GM18861 (cell line): ENCODE results near the gene PLXNA1.
A peak's percentile ranks its signal among the peaks of the same experiment; 100 is the strongest.

Experiments used
- ATAC-seq: cut with Tn5 transposase; IDR thresholded peaks from one replicate; pipeline ENCODE4 v1.9.1; 2021; ENCODE audit not compliant: unreplicated experiment

PLXNA1 gene

DNA sequence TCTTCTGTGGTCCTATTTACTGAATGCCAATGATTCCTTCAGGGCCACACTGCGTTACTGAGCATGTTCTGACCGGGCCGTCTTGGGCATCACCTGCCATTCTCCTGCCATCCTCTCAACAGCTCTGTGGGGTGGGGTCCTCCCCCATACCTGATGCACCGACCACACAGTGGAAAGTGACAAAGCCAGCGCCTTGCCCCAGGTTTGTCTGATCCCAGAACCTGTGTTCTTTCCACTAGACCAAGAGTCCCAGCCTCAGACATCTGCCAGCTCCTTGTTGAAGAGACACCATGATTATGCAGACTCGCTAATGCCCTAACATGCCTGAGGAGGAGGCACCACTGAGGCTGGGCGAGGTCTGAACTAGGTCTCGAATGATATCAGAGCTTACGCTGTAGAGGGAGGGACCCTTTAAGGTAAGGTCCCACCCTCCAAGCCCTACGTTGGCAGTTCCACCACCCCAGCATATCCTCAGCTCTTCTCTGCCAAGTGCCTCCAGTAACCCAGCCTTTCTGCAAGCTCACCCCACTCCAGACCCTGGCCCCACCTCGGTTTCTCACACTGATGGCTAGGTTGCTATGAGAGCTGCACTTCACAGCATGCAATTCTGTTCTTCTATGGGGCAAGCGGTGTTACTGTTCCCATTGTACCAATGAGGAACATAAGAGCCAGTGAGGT is 29.8 kb upstream of the PLXNA1 start:
- no peak for ATAC-seq

DNA sequence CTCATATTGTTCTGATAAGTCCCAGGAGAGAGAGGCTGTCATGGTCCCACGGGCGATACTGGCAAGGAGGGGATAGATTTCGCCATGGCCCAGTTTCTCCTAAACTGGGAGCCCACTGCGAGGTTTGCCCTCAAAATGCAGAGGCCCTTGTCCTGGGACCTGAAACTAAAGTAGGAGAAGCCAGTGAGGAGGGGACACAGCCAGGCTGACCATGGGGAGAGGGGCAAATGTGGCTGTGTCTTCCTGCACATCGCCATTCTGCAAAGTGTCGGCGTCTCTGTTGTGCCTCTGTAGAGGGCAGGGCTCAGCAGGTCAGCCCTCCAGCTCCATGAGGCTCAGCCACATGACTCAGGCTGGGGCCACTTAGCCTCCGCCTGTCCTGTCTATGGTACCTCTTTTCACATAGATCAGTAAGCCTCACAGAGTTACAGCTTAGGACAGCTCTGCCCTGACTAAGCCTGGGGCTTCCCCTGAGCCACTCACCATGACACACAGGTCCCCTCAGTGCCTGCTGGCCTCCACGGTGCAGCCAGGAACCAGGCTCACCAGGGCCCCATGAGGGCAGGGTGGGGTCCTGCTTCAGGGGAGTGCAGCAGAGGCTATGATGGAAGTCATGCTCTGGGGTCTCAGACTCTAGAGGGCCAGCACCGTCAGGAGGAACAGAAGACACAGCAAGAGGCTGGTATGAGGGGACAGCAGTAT is 28.6 kb upstream of the PLXNA1 start:
- peak; percentile 74 for ATAC-seq

DNA sequence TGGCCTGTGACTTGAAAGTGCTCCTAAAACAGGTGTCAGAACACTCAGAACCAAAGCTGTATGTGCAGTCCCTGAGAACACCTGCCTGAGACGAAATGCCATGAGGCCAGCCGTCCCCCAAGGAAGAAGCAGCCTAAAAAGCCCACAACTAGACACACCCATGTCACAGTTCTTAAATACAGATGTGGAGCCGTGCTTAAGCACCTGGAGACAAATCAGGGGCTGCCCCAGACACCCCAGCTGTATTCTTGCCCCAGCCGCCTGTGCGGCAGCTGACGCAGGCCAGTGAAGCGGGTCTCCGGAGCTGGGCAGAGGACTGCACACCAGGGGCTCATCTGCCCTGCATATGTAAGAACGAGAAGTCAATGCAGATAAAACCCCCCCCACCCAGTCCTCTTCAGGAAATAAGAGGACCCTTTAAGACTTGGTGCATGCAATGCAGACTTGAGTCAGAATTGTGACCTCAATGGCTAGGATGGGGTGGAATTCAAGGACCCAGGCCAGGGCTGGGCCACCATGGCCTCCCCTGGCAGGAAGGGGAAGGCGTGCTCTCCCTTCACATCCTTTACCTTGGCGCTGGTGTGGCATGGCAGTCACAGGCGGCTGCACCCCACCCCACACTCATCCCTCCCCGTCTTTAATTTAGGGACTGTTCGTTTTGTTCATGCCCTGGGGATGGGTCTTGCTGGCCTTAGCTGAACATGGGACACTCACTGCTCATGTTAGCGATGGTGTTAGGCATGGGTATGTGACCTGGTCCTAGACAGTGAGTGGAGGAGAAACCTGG is 27.7 kb upstream of the PLXNA1 start:
- ATAC-seq = peak; percentile 75

GRCh38 chr3:126956361-126956760 is 26.6 kb upstream of the PLXNA1 start:
- ATAC-seq = no peak

DNA sequence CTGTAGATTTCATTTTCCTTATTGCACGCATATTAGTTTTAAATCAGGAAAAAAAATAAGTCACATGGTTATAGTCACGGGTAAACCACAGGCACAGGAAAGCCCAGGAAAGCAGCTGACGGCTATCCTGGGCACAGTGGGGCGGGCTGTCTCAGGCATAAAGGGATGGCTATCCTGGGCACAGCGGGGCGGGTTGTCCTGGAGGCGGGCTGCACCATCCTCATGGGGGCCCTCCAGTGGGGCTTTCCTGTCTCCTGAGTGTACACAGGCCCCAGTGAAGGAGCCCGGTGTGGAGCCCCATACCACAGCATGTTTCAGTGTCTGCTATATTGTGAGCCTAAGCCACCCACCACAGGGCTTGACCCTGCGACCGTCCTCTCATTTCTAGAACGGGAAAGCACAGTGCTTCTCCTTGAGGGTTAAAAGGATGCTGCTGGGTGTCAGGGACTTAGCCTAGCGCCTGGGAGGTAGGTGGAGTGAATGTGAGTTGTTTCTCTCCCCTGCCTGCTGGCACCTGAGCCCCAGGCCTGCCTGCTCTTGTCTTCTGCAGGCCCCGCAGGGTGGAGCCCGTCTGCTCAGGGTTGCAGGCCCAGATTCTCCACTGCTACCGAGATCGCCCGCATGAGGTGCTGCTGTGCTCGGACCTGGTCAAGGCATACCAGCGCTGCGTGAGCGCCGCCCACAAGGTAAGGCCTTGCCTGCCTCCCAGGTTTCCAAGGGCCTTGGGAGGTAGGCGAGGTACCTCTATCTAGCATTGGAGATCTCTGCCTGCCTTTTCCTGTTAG is 25.9 kb upstream of the PLXNA1 start:
- no peak for ATAC-seq

- ATAC-seq = no peak
Observed at GRCh38 chr3:126957776-126958637, 24.9 kb upstream of the PLXNA1 start.

- ATAC-seq = no peak
Observed at GRCh38 chr3:126958638-126959085, 24.3 kb upstream of the PLXNA1 start.

GRCh38 chr3:126959136-126959920 is 23.6 kb upstream of the PLXNA1 start:
- no peak for ATAC-seq

- no peak for ATAC-seq
Observed at GRCh38 chr3:126959921-126960603, 22.9 kb upstream of the PLXNA1 start.

DNA sequence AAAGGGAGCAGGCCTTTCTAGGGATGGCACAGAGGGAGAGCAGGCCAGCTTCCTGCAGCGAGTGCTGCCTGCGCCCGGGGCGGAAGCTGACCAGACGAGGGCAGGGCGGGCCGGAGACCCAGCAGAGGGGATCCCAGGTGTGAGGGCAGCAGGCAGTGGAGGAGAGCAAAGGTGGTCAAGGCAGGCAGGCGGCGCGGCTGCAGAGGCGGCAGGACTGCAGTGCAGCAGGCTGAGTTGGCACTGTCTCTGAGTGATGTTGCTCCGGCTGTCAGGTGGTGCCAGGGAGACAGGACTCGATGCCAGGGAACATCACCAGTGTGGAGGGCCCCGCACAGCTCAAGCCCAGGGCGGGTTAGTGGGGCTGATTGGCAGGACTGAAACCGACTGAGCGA is 22.3 kb upstream of the PLXNA1 start:
- no peak for ATAC-seq

- ATAC-seq = peak; percentile 75
Observed at GRCh38 chr3:126961191-126961790, 21.6 kb upstream of the PLXNA1 start.

DNA sequence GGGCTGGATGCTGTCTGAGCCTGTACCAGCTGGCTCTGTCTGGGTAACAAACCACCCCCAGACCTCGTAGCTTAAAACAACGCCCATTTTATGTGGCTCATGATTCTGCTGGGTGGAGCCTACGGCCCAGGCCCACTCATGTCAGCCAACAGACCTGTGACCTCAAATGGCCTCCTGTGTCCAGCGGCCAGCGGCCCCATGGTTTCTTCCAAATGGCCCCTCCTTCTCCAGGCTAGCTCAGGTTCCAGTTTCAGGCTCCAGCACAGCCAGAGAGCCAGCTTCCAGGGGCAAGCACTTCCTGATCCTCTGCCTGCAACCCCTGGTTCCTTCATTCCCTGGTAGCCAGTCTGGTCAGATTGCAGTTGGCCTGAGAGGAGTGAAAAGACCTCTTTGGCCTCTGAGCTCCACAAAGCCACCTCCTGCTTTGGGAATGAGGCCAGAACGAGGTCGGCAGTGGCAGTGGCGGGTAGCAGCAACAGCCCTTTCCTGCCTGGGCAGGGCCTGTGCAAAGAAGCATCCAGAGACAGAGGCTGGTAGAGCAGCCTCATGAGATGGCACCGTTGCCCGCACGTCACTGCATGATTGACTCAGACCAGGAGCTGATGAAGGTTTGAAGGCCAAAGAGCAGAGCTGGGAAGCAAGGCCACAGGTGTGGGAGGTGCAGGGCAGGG is 21.0 kb upstream of the PLXNA1 start:
- ATAC-seq = no peak

GRCh38 chr3:126962756-126963155 is 20.2 kb upstream of the PLXNA1 start:
- no peak for ATAC-seq

DNA sequence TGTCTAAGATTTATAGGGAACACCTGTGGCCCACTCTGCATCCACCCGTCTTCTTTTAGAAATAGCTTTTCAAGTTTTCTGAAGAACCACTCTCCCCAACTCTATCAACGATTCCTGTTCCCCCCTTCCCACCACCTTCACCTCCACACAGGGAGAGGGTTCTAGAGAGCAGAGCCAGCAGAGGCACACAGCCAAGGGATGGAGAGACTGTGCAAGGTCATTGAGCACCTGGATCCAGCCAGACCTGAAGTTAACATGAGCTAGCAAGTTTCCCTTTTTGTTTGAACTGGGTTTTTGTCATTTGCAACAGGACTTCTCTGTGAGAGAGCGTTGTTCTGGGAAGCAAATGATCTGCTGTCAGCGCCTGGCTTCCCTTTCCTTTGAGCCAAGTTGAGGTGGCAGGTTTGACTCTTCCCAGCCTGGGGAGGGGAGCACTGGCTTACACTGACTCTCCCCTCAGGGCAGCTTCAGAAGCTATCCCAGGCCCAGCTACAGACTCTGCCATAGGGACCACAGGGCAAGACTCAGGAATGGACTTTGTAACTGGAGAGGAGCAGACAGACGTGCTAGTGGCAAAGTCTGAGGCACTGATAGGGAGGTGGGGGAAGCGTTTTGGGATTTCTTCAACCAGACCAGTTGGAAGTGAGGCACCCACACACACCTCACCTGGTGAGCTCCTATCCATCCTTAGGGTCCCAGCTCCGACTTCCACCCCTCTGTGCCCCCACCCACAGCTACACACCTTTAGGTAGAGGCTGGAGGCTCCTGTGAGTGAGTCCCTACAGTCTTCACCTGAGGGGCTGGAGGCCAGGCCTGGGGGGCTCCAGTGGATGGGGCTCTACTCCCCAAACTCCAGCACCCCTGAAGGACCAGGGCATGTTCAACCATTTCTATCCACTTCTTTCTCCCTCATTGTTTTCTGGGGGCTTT is 19.4 kb upstream of the PLXNA1 start:
- ATAC-seq = no peak

- ATAC-seq = no peak
Observed at GRCh38 chr3:126964261-126964660, 18.7 kb upstream of the PLXNA1 start.

DNA sequence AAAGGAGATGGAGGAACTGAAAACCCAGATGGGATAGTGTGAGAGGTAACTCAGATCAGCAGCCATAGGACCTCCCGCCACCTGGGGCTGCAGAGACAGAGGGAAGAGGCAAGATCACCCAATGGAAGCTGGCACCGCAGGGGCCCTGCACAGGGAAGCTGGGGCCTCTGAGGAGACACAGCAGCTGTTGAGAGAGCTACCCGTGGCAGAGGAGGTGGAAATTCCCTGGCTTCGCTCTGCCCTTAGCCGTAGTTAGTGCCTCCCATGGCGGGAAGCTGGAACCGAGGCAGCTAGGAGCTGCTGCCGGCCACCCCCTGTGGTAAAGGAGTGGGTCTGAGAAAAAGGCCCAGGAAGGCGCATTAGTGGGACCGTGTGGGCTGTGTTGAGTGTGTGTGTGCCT is 18.0 kb upstream of the PLXNA1 start:
- ATAC-seq = no peak
